KOPT-K1 (cell line): ENCODE measurements around the gene NUP93.
"Not testable (repeated sequence)": the region's sequence is repeated elsewhere in the genome, so short reads cannot be mapped to it uniquely, and the experiment has no call there.

Source experiments
- H3K27ac ChIP-seq: fragments of 200-600 bp; sonication (generic); 2 replicates; pipeline ENCODE4 v1.5.1; 2016; ENCODE audit warnings: antibody characterized with exemption, mild to moderate bottlenecking, low read depth, low read length; ENCODE audit not compliant: poor library complexity, severe bottlenecking
- H3K36me3 ChIP-seq: fragments of 200-600 bp; sonication (generic); 2 replicates; pipeline ENCODE4 v1.5.1; 2017; ENCODE audit warnings: antibody characterized with exemption, mild to moderate bottlenecking, low read length, moderate library complexity; ENCODE audit not compliant: insufficient read depth
- H3K9me3 ChIP-seq: fragments of 200-600 bp; sonication (generic); 2 replicates; pipeline ENCODE4 v1.5.1; 2017; ENCODE audit warnings: antibody characterized with exemption, low read length, mild to moderate bottlenecking; ENCODE audit not compliant: insufficient read depth, poor library complexity, severe bottlenecking

NUP93 gene

DNA sequence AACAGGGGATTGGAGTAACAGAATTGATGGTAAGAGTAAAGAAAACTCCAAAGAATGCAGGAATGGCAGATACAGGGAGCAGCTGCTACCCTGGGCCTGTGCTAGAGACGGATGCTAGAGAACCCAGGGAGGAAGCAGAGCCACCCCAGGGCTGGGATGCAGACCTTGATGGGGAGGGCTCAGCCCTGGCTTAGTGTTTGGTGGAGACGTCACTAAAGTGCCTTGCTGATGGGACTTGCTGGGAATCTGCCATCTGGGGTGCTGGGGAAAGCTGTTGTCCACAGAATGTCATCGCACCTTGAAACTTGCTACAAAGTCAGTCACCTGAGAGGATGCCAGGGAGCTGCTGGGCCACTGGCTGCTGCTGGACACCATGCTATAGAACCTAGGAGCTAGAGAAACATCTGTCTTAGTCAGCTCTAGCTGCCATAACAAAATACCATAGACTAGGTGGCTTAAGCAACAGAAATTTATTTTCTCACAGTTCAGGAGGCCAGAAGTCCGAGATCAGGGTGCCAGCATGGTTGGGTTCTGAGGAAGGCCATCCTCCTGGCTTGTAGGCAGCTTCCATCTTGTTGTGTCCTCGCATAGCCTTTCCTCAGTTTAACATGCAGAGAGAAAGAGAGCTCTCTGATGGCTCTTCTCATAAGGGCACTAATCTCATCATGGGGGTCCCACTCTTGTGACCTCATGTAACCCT is 32.3 kb upstream of the NUP93 start:
- Histone ChIP-seq H3K9me3 (no peaks in the 10 kb centered on the region), H3K36me3 (no peaks in the 10 kb centered on the region)

DNA sequence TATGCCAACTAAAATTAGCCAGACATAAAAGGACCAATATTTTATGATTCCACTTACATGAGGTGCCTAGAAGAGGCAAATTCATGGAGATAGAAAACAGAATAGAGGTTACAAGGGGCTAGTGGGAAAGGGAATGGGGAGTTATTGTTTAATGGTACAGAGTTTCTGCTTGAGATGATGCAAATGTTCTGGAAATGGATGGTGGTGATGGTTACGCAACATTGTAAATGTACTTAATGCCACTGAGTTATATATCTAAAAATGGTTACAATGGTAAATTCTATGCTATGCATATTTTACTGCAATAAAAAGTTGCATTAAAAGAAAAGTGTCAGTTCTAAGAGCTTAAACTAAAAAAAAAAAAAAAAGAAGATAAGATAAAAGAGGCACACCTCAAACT is 29.7 kb upstream of the NUP93 start:
- H3K27ac ChIP-seq = no peak overlapping the region
- no peaks in the 10 kb centered on the region for H3K9me3 ChIP-seq
- no peaks in the 10 kb centered on the region for H3K36me3 ChIP-seq

More for the DNA sequence above, 32.3 kb upstream of the NUP93 start:
- H3K27ac ChIP-seq = no peak overlapping the region

DNA sequence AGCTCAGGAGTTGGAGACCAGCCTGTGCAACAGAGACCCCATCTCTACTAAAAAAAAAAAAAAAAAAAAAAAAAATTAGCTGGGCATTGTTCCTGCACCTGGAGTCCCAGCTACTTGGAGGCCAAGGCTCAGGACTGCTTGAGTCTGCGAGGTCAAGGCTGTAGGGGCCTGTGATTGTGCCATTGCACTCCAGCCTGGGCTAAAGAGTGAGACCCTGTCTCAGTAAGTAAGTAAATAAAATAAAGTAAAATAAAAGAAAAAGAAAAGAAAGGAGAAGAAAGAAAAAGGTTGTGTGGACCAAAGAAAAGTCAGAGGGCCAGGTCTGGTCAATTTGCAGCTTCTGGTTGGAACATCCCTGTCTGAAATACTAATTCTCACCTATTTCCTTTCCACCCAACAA is 29.3 kb upstream of the NUP93 start:
- no peak overlapping the region for H3K27ac ChIP-seq
- H3K36me3 ChIP-seq = no peaks in the 10 kb centered on the region
- H3K9me3 ChIP-seq = no peaks in the 10 kb centered on the region

DNA sequence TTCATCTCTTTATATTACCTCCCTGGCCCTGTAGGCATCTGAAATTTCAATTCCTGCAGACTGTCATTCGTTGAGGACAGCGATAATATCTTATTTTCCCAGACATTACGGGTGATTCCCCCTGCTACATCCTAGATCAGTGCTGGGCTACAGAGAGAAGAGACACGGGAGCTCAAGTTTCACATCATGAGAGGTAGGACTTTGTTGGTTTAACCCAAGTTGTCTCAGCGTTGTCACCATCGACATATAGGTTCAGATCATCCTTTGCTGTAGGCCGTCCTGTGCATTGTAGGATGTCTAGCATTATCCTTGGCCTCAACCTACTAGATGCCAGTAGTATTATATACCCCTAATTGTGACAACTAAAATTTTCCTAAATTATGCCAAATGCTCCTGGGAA is 28.4 kb upstream of the NUP93 start:
- H3K36me3 ChIP-seq = no peaks in the 10 kb centered on the region
- no peak overlapping the region for H3K27ac ChIP-seq
- no peaks in the 10 kb centered on the region for H3K9me3 ChIP-seq

DNA sequence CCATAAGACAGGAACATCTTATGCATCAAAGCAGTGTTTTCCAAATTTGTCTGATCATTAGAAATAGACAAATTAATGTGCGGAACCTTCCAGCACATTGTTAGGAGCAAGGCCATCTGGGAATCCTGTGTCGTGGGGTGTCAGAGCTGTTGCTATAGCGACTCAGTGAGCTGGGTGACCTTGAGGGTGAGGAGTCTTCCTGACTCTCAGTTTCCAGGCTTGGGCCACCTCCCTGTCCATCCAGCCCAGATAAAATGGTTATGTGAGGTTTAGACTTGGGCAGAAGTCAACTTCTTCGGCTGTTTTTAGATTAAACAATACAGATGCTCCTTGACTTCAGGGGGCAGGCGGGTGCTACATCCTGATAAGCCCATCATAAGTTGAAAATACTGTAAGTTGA is 27.1 kb upstream of the NUP93 start:
- Histone ChIP-seq H3K9me3 (no peaks in the 10 kb centered on the region), H3K36me3 (no peaks in the 10 kb centered on the region), H3K27ac (no peak overlapping the region)

DNA sequence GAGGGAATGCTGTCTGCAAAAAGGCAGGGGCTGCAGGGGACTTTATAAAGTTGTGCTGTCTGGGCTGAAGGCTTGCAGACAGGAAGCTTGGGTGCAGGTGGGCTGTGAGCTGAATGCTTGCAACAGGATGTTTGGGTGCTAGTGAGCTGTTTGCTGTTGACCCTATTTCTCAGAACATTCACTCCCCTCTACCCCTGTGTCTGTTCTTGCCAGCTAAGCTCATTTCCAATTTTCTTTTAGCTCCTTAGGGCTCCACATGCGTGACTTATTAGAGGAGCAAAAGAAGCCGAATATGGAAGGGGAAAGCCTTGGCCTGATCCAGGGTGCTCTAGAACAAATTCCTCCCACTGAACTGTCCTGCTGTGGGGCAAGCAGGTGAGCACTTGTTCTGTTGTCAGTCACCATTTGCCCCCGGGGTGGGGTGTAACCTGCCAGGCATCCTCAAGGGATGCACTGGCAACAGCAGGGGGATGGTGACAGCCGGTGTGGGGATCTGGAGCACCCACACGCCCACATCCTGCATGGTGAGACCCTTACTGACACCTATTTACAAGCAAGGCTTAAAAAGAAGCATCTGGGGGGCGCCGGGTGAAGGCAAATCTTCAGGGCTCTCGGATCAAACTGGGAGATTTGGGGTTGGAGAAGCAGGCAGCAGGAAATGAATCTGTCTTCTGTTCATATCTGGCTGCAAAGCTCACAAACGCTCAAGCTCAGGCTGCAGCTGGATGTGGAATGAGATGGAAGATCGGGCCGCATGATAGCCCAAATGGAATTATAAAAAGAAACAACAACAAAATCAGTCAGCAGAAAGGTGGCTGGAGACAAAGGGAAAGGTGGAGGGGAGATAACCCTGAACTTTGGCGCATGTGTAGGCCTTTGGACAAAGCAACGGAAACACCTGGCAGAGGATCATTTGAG is 21.1 kb upstream of the NUP93 start:
- Histone ChIP-seq H3K9me3 (no peaks in the 10 kb centered on the region), H3K27ac (peak overlapping the region; percentile 96), H3K36me3 (no peaks in the 10 kb centered on the region)

DNA sequence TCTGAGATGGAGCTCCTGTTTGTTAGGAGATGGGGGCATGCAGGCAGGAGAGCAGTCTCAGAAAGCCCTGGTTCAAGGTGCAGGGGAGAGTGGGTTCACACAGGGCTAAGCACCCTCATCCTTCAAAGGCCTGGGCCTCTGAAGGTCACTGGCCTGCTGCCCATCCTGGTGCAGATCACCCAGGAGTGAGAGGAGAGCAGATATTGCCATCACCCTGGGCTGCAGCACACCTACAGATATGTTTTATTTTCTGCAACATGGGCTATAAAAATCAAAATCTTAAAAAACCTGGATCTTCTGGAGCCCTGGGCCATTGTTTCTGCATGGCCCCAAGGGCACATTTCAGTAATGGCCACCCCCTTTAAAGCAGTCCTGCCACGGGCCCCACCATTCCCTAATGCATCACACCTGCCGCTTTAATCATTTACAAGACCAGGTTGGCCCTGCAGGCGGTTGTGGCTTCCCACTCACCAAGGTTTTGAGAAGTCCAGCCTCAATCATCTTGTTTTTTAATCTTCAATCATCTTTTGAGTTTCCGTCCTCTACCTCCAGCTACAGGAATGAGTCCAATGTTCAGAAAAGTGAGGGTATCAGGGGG is 20.4 kb upstream of the NUP93 start:
- Histone ChIP-seq H3K9me3 (no peaks in the 10 kb centered on the region), H3K27ac (peak overlapping the region; percentile 96), H3K36me3 (no peaks in the 10 kb centered on the region)

DNA sequence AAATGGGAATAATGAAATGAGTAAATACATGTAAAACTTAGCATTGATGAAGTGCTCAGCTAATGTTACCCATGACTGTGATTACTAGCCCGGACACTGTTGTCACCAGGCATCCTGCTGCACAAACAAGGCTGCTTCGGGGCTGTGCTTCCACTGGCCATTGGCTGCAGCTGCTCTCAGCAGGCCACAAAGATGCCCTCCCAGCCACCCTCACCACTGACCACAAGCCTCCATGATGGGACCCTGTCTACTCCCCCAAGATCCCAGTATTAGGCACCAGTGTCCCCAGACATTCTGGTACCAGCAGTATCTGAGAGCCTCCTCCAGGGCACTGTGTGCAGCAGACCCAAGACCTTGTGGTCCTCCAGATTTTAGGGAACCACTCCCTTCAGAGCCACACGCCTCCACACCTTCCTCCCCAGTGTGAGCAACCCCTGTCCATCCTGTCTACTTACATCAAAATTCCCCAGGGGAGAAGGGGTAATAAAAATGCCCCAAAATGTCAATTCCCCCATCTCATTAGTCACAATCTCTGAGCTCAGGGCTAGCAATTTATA is 19.7 kb upstream of the NUP93 start:
- peak overlapping the region; percentile 96 for H3K27ac ChIP-seq
- H3K36me3 ChIP-seq = no peaks in the 10 kb centered on the region
- no peaks in the 10 kb centered on the region for H3K9me3 ChIP-seq

DNA sequence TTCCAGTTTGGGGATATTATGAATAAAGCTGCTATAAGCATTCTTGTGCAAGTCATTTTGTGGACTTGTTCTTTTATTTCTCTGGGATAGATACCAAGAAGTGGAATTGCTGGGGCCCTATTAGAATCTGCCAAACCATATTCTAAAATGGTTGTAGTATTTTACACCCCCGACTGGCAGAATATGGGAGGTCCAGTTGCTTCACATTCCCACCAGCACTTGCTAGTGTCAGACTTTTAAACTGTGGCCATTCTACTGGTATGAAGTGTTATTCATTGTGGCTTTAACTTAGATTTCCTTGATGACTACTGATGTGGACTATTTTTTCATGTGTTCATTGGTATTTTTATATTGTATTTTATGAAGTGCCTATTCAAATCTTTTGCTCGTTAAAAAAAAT is 18.1 kb upstream of the NUP93 start:
- Histone ChIP-seq H3K36me3 (no peaks in the 10 kb centered on the region), H3K27ac (no peak overlapping the region), H3K9me3 (no peaks in the 10 kb centered on the region)

DNA sequence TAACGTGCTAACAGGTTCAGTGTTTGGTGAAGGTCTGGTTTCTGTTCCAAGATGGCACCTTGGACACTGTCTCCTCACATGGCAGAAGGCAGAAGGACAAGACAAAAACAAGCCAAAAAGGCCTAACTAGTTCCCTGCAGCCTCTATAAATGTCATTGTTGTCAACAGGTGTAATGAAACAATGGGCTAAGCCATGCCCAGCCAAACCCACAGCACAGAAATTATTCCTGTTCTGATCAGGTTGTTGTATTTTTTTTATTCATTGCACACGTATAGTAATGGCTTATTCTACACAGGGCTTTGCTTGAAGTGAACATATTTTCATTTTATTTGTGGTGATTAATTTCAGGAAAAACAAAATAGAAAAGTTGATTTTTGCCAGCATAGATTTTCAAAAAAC is 16.1 kb upstream of the NUP93 start:
- no peaks in the 10 kb centered on the region for H3K36me3 ChIP-seq
- H3K9me3 ChIP-seq = no peaks in the 10 kb centered on the region

DNA sequence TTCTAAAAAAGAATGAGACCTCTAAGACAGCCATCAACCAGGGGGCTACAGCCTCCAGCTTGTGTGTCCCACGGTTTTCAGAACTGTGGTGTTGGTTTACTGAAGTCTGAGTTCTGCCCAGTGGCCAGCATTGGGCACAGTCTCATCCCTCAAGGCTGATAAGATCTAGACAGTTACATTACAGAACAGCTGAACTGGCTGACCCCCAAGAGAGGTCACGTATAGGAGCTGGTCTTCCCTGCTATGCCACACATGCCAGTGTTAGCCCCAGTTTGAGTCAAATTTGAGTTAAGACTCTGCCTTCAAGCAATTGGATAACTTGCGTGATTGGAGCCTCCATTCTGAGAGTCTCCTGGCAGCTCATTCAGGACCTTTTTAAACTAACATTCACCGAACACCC is 14.8 kb upstream of the NUP93 start:
- H3K27ac ChIP-seq = no peak overlapping the region
- no peaks in the 10 kb centered on the region for H3K36me3 ChIP-seq
- H3K9me3 ChIP-seq = no peaks in the 10 kb centered on the region

More for the DNA sequence above, 16.1 kb upstream of the NUP93 start:
- H3K27ac ChIP-seq = no peak overlapping the region

DNA sequence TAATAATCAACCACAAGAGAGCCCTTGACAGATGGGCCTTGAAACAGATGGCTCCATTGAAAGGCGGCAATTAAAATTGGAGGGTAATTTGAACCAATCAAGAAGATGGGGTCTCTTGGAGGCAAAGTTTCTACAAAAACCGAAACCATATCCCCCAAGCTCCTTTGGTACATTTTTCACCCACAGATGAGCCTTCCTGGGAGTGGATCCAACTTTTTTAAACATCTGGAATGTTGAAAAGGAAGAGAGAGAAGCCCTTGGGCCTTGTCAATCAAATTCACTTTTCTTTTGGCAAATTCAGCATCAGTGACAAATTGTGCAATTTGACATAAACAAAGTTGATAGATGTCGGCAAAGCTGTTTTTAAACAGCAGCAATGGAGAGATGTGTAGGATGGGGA is 13.2 kb upstream of the NUP93 start:
- Histone ChIP-seq H3K27ac (no peak overlapping the region), H3K36me3 (no peaks in the 10 kb centered on the region)

DNA sequence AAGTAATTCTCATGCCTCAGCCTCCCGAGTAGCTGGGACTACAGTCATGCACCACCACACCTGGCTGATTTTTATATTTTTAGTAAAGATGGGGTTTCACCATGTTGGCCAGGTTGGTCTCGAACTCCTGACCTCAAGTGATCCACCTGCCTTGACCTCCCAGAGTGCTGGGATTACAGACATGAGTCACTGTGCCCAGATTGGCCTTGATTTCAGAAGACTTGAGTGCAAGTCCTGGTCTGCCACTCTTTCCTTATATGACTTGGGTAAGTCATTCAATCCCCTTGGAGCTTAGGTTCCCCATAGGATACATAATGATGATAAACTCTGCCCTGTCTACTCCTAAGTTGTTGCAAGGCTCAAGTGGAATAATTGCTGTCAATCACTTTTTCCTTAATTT is 12.4 kb upstream of the NUP93 start:
- not testable (repeated sequence) for H3K9me3 ChIP-seq, H3K27ac ChIP-seq

More for the DNA sequence above, 13.2 kb upstream of the NUP93 start:
- H3K9me3 ChIP-seq = no peaks in the 10 kb centered on the region

DNA sequence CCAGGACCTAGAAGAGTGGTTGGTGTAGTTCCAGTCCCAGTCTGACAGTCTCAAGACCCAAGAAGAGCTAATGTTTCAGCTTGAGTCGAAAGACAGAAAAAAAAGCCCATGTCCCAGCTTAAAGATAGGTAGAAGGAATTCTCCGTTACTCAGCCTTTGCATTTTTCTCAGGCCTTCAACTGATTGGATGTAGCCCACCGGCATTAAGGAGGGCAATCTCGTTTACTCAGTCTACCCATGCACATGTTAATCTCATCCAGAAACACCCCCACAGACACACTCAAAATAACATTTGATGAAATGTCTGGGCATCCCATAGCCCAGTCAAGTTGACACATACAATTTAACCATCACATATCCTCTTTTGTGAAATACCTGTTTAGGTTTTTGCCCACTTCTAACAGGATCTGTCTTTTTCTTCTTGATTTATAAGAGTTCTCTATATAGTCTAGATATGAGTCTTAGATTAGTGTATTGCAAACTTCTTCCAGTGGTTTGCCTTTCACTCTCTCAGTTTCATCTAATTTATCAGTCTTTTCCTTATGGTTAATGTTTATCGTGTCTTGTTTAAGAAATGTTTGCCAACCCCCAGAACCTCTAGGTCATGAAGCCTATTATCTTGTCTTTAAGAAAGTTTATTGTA is 7.6 kb upstream of the NUP93 start:
- Histone ChIP-seq H3K36me3 (no peaks in the 10 kb centered on the region), H3K27ac (no peak overlapping the region), H3K9me3 (no peaks in the 10 kb centered on the region)

More for the DNA sequence above, 12.4 kb upstream of the NUP93 start:
- not testable (repeated sequence) for H3K36me3 ChIP-seq

DNA sequence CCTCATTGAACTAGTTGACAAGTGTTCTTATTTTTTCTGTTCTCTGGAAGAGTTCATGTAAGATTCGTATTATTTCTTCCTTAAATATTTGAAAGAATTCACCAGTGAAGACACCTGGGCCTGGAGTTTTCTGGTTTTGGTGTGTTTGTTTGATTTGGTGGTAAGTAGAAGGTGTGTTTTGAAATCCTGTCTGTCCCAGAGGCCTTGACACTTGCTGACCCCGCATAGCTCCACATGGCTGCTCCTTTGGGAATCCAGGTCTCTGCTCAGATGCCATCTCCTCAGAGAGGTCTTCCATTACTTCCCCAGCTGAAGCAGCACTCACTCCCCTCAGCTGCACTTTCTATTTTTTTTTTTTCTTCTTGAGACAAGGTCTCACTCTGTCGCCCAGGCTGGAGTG is 5.7 kb upstream of the NUP93 start:
- Histone ChIP-seq H3K36me3 (no peaks in the 10 kb centered on the region), H3K9me3 (no peaks in the 10 kb centered on the region), H3K27ac (no peak overlapping the region)
